ENCODE results near the gene PRPF8. TPM values are rescaled to one million over a fixed set of nuclear protein-coding genes. Genes with fewer than 3 reads are reported as not detected.

PRPF8 gene
- total and polyA plus RNA-seq, 2 of the 13 experiments (the other 11 are each of a cell fraction or from before 2014, with no cell fraction given): 112 to 179 TPM

DNA sequence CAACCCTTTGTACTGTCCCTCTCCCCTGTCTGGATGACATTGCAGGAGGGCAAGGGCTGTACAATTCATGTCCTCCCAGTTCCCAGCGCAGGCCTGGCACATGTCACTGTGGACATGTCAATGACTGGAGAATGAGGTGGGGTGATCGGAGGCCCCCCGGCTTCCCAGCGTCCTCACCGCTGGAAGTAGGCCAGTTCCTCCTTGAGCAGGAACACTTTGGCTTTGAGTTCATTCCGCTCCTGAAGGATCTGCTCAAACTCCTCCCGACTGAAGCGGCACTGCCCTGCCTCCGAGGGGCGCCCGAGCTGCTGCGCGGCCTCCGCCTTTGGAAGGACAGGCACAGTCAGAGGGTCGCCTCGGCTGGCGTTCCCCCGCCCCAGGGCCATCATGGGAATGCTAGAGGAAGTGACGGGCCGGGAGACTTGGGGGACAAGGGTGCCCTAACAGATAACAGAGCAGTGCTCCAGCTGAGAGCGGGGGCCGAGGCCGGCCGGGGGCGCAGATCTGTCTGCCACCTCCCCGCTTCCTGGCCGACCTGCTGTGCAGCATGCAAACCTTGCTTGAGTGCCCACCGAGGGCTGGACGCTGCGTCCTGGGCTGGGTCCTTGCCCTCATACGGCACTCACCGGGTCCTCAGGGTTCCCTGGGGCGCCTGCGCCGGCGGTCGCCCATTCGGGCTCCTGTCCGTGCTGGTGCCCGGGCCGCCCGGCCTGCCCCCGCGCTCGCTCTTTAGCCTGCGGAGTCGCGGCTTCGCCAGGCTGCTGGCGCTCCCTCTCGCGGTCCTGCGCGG, 36.3 kb downstream of the PRPF8 start (continued):
- TF ChIP-seq, protein P1, sequence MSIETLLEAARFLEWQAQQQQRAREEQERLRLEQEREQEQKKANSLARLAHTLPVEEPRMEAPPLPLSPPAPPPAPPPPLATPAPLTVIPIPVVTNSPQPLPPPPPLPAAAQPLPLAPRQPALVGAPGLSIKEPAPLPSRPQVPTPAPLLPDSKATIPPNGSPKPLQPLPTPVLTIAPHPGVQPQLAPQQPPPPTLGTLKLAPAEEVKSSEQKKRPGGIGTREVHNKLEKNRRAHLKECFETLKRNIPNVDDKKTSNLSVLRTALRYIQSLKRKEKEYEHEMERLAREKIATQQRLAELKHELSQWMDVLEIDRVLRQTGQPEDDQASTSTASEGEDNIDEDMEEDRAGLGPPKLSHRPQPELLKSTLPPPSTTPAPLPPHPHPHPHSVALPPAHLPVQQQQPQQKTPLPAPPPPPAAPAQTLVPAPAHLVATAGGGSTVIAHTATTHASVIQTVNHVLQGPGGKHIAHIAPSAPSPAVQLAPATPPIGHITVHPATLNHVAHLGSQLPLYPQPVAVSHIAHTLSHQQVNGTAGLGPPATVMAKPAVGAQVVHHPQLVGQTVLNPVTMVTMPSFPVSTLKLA (IDR thresholded peaks at IDR 0.05): no peak
- 0 out of 2 replicates have a peak, but pooled peaks have one; percentile 8 for TF ChIP-seq ZBTB26 (CRISPR knock-in tag; IDR thresholded peaks at IDR 0.05; ENCODE audit: borderline replicate concordance)
- TF ChIP-seq NFE2L2 (IDR thresholded peaks at IDR 0.05; ENCODE audit: low read length): no peak
- TF ChIP-seq ZBTB38 (CRISPR knock-in tag; IDR thresholded peaks at IDR 0.05): peak; percentile 58; the same call in 1 of the 2 replicates
- no peak for TF ChIP-seq FLYWCH1 (CRISPR knock-in tag; IDR thresholded peaks at IDR 0.05)
- TF ChIP-seq BRF2 (CRISPR knock-in tag; IDR thresholded peaks at IDR 0.05): no peak
- TF ChIP-seq CBFB (CRISPR knock-in tag; IDR thresholded peaks at IDR 0.05): no peak
- TF ChIP-seq MAX (IDR thresholded peaks at IDR 0.05): 0 out of 2 replicates have a peak, but pooled peaks have one; percentile 62
- TF ChIP-seq THYN1 (CRISPR knock-in tag; IDR thresholded peaks at IDR 0.05; ENCODE audit: borderline replicate concordance, low read depth): no peak
- no peak for TF ChIP-seq HNF1B (CRISPR knock-in tag; IDR thresholded peaks at IDR 0.05)
- TF ChIP-seq TBL1XR1 (IDR thresholded peaks at IDR 0.05; ENCODE audit: borderline replicate concordance, low read length, partially characterized antibody): no peak
- TF ChIP-seq ZNF407 (CRISPR knock-in tag; IDR thresholded peaks at IDR 0.05; ENCODE audit: not compliant biosample characterization): no peak
- TF ChIP-seq NCOR1 (IDR thresholded peaks at IDR 0.05; ENCODE audit: borderline replicate concordance, low read length): no peak
- no peak for TF ChIP-seq SIN3A (IDR thresholded peaks at IDR 0.05; ENCODE audit: borderline replicate concordance, low read depth, low read length)
